H54 (cell line): Measurements from ENCODE around the gene ZNF346.
A peak's percentile ranks its signal among the peaks of the same experiment; 100 is the strongest.
"Not testable (repeated sequence)": the region's sequence is repeated elsewhere in the genome, so short reads cannot be mapped to it uniquely, and the experiment has no call there.

Source experiments
- DNase-seq: peaks from one replicate; pipeline ENCODE4 v3.0.0; 2011; ENCODE audit warnings: low spot score, mixed read lengths; ENCODE audit not compliant: insufficient read length
- FAIRE-seq: peaks from 3 replicates; lab custom pipeline; 2011; peaks lifted over from hg19 to GRCh38; lab: Jason Lieb, UNC
- POLR2A ChIP-seq: IDR thresholded peaks from 2 replicates; pipeline ENCODE4 v1.6.1; 2011; ENCODE audit warnings: low read depth, mild to moderate bottlenecking, low read length

The ZNF346 gene

DNA sequence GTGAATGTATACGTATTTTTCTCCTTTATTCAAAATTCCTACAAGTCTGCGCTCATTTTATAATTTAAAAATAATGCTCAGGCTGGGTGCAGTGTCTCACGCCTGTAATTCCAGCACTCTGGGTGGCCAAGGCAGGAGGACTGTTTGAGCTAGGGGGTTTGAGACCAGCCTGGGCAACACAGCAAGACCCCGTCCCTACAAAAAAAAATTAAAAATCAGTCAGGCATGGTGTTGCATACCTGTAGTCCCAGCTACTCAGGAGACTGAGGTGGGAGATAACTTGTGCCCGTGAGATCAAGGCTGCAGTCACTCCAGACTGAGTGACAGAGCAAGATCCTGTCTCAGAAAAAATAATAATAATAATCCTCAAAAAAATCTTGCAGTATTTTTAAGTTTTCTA lies 23.7 kb upstream of the ZNF346 start:
- FAIRE-seq, result no peak
- DNase-seq, result no peak
- no peak for TF ChIP-seq POLR2A

DNA sequence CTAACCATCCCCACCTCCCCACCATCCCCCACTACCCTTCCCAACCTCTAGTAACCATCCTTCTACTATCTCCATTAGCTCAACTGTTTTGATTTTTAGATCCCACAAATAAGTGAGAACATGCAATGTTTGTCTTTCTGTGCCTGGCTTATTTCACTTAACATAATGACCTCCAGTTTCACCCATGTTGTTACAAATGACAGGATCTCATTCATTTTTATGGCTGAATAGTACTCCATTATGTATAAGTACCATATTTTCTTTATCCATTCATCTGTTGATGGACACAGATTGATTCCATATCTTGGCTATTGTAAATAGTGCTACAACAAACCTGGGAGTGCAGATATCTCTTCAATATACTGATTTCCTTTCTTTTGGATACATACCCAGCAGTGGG lies 23.0 kb upstream of the ZNF346 start:
- DNase-seq, FAIRE-seq: not testable (repeated sequence)

DNA sequence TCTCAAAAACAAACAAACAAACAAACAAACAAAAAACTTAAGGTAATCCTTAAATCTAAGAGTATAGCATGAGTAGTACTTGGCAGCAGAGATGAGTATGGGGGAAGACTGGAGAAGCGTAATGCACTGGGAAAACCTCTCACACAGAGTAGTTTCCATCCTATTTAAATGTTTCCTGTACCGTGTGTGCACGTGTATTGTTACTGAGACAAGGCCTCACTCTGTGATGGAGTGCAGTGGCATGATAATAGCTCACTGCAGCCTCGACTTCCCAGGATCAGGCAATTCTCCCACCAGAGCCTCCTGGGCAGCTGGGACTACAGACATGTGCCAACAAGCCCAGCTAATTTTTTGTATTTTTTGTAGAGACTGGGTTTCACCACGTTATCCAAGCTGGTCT lies 18.8 kb upstream of the ZNF346 start:
- TF ChIP-seq POLR2A, result no peak
- no peak for DNase-seq
- no peak for FAIRE-seq

DNA sequence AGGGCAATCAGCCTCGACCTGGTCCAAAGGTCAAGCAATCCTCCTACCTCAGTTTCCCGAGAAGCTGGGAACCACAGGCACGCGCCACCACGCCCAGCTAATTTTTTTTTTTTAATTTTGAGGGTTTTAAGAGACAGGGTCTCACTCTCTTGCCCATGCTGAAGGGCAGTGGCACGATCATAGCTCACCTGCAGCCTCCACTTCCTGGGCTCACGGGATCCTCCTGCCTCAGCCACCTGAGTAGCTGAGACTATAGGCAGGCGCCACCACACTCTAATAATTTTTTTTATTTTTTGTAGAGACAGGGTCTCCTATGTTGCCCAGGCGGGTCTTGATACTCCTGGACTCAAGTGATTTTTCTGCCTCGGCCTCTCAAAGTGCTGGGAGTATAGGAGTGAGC lies 17.5 kb upstream of the ZNF346 start:
- DNase-seq (no peak), FAIRE-seq (no peak)
- no peak for TF ChIP-seq POLR2A

DNA sequence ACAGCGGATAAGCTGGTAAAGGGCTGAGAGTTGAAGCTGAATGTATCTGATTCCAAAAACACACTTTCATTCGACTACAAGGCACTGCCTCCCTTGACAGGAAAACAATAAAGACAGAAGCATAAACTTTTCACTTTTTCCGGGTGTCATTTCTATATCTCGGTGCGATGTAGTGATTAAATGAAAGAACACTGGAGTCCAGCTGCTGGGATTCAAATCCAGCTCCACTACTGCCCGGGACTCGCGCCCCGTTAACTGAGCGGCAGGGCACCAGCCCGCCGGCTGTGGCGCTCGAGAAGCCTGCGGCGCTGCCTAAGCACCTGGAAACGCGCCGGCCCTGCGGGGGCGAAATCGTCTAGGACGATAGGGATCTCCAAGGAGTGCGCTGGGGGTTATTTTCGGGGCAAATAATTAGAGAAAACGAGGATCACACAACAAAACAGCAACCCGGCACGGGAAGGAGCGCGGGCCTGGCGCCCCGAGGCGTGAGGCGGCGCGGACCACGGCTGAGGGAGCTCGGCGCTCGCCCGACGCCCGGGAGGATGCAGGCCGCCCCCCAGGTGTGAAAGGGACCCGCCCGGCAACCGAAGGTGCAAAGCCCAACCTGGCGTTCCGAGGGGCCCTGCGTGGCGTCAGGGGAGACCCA lies 16.8 kb upstream of the ZNF346 start:
- FAIRE-seq (no peak), DNase-seq (peak; percentile 47)
- TF ChIP-seq POLR2A, result no peak

DNA sequence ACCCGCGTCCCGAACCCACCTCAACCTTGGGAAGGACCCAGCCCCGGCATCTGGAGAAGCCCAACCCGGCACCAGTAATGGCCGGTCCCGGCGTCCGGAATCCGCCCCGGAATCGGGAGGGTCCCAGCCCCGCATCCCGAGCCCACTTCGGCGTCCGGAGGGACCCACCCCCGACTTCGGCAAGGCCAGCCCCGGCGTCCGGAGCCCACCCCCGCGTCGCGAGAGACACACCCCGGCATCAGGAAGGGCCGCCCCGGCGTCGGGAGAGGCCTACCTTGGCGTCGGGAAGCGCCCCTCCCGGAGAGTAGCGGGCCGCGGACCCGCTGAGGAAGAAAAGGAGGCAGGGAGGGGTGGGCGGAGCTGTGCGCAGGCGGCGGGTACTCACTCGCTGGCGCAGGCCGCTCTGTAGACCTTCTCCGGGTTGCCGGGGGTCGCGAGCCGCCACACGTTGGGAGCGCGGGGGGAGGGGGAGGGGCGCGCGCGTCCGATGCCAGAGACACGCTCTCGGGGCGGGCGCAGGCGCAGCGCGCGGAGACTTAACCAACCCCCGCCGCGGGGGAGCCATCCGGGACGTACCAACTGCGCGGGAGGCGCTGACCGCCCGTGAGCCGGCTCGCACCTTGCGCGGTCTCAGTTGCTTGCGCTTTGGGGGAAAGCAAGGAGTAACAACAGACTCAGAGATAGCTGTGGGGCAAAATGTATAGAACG lies 16.1 kb upstream of the ZNF346 start, which contains the start of gene UIMC1:
TSS of gene UIMC1 (minus strand) at position 515 of the 708 bp plus-strand sequence. CDS start 24,164 bp downstream, outside the sequence.
- TF ChIP-seq POLR2A, result peak; percentile 51; the same call in 1 of the 2 replicates
- DNase-seq (peak; percentile 78), FAIRE-seq (no peak)

DNA sequence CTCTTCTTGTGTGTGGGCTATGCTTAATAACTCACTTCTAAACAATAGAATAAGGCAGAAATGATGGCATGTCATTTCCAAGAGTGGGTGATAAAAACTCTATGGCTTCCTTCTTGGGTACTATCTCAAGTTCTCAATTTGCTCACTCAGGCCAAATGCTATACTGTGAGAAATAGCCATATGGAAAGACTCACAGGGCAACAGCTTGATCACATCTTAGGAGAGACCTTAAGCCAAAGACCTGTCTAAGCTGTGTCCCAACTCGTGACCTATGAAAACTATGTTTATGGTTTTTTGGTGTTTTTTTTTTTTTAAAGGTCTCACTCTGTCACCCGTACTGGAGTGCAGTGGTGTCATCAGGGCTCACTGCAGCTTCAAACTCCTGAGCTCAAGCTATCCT lies 13.8 kb upstream of the ZNF346 start:
- FAIRE-seq, result no peak
- TF ChIP-seq POLR2A, result no peak

DNA sequence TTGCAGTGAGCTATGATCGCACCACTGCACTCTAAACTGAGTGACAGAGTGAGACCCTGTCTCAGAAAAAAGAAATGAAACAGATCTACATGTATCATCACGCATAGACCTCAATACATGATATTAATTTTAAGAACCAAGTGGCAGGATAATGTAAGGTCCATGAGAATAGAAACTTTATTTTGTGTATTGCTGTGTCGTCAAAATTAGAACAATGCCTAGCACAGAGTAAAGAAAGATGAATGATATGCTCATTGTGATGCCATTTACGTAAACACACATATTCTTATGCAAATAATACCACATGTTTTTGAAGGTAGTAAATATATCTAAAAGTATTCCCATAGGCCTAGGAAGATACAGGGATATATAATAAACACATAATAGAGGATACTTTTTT lies 12.3 kb upstream of the ZNF346 start:
- DNase-seq (no peak), FAIRE-seq (no peak)
- no peak for TF ChIP-seq POLR2A

More for the DNA sequence above, 13.8 kb upstream of the ZNF346 start:
- no peak for DNase-seq

DNA sequence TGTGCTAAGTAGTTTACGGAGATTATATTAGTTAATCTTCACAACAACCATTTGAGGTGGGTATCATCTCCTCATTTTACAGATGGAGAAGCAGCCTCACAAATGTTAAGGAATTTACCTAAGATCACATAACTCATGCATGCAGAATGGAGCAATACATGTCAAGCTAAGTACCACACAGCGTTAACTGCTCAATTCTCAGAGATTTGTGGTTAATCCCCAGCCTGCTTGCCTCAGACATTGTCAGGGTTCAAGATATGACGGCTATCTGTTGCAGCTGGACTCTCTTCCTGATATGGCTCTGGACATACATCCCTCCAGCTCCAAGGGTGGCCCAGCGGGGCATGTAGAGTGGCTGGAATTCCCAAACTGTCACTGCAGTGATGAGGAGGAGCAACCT lies 7.3 kb upstream of the ZNF346 start:
- TF ChIP-seq POLR2A, result no peak
- no peak for FAIRE-seq
- DNase-seq, result no peak

DNA sequence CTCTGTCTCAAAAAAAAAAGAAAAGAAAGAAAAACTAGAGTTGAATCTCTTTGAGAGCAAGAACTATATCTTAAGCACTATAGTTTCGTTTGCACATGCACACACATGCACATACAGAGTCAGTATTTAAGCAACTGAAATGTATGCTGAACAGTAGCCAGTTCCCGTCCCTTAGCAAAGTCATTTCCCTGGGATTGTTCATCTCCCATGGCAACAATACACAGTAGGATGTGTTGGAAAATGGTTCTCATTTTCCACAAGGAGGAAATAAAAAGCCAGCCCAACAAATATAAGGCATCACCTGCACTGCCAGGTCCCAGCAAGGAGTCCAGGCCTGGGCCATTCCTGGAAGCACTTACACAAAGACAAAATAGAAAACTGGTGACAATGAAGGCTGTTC lies 4.2 kb upstream of the ZNF346 start:
- FAIRE-seq, result no peak
- no peak for TF ChIP-seq POLR2A
- DNase-seq, result no peak

DNA sequence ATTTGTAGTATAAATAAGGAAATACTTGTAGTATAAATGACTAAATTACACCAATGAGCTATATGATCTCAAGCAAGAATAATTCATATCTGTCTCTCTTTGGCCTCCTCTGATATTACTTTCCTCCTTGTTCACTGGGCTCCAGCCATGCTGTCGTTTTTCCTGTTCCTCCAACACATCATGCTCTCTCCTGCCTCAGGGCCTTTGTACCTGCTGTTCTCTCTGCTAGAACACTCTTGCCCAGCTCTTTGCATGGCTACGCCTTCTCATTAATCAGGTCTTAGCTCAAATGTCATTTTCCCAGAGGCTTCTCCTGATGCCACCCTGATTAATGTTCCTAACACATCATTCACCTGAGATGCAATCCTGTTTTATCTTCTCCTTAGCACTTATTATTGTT lies 2.5 kb upstream of the ZNF346 start:
- FAIRE-seq (no peak), DNase-seq (no peak)
- TF ChIP-seq POLR2A, result no peak

DNA sequence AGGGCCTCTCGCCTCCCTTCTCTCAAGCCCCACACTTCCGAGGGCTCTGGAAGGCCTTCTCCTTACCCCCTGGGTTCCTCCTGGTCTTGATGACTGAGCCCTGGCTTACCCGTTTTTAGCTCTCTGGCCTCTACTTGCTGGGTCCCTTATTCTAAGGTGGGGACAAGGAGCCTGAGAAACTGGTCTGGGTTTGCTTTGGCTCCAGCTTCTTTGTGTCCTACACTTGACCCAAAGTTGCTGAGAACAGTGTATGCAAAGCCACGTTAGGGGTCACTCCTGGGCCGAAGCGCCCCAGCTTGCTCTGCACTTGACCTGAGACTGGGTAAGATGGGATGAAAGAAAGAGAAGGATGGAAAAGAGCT lies 788 bp downstream of the ZNF346 start:
- no peak for TF ChIP-seq POLR2A
- FAIRE-seq, result no peak
- no peak for DNase-seq

DNA sequence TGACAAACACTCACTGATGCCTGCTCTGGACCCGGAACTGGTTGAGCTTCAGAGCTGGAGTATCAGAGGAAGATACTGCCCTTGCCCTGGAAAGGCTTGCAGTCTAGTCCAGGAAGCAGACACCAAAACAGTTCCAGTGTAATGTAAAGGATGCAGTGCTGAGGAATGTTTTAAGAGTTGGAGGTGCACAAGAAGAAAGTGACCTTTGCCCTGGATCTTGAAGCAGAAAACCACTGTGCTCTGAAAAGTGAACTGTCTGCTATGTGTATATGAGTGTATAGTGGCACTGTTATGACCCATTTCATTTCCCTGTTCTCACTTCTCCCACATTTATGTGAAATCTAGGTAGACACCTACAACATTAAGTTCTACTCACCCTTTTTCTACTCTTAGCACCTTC lies 2.1 kb downstream of the ZNF346 start:
- DNase-seq, result no peak
- TF ChIP-seq POLR2A, result no peak
- FAIRE-seq, result no peak

DNA sequence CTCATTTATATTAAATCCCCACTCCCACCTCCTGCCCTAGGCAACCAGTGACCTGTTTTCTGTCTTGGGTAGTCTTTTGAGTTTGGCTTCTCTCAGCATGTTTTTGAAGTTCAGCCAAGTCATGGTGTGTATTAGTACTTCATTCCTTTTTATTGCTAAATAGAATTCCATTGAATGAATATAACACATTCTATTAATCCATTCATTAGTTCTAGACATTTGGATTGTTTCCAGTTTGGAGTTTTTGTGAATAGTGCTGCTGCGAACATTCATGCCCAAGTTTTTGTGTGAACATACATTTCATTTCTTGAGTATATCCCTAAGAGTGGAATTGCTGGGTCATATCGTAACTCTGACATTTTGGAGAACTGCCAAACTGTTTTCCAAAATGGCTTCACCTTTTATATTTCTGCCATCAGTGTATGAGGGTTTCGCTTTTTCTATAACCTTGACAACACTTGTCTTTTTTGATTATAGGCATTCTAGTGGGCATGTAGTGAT lies 2.7 kb downstream of the ZNF346 start:
- TF ChIP-seq POLR2A, result no peak
- DNase-seq (no peak), FAIRE-seq (no peak)

DNA sequence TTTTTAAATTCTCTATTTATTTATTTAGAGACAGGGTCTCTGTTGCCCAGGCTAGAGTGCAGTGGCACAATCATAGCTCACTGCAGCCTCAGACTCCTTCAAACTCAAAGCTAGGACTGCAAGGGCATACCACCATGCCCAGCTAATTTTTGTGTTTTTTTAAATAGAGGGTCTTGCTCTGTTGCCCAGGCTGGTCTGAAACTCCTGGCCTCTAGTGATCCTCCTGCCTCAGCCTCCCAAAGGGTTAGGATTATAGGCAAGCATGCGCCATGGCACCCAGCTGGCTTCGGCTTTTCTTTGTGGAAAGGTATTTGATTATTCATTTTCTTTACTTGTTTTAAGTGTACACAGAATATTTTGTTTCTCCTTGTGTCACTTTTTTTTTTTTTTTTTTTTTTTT lies 5.2 kb downstream of the ZNF346 start:
- FAIRE-seq (no peak), DNase-seq (no peak)
- TF ChIP-seq POLR2A, result no peak
